SK-N-MC (cell line): ENCODE data around the gene AIPL1.

Source experiments
- DNase-seq: peaks from one replicate; pipeline ENCODE4 v3.0.0-alpha.2; 2011; ENCODE audit warnings: low read depth, low spot score
- H3K27ac ChIP-seq: fragments of 200-600 bp; sonication (generic); 2 replicates; pipeline ENCODE4 v1.5.1; 2016; ENCODE audit warnings: mixed run types
- H3K36me3 ChIP-seq: fragments of 200-600 bp; sonication (generic); 2 replicates; pipeline ENCODE4 v1.6.1; 2017; ENCODE audit warnings: antibody characterized with exemption, low read length, mixed read lengths; ENCODE audit not compliant: insufficient read depth
- H3K4me3 ChIP-seq: fragments of 200-600 bp; sonication (generic); 2 replicates; pipeline ENCODE4 v1.5.1; 2016
- H3K9ac ChIP-seq: fragments of 200-600 bp; sonication (generic); 2 replicates; pipeline ENCODE4 v1.8.0; 2017; ENCODE audit warnings: mixed run types, mixed read lengths; ENCODE audit not compliant: insufficient read length
- H3K9me3 ChIP-seq: fragments of 200-600 bp; sonication (generic); 2 replicates; pipeline ENCODE4 v1.6.1; 2017; ENCODE audit warnings: low read depth, mild to moderate bottlenecking, antibody characterized with exemption, low read length, moderate library complexity, mixed read lengths
- EZH2 ChIP-seq: fragments of 200-600 bp; sonication (generic); IDR thresholded peaks from one replicate; pipeline ENCODE4 v1.6.1; 2017; ENCODE audit warnings: antibody characterized with exemption
- FOXP2 ChIP-seq: optimal IDR thresholded peaks from 2 replicates; pipeline ENCODE3; 2011; ENCODE audit warnings: mild to moderate bottlenecking, moderate library complexity; ENCODE audit not compliant: insufficient read depth; ENCODE audit errors: extremely low read length, control extremely low read depth
- POLR2AphosphoS5 ChIP-seq: IDR thresholded peaks from 2 replicates; pipeline ENCODE4 v1.6.1; 2012; ENCODE audit warnings: mild to moderate bottlenecking, low read depth, low read length, borderline replicate concordance

AIPL1 gene

GRCh38 chr17:6476076-6476809, 41.3 kb upstream of the AIPL1 start:
- Histone ChIP-seq H3K36me3 (no peaks in the 10 kb centered on the region), H3K4me3 (no peak overlapping the region), H3K9ac (no peak overlapping the region), H3K9me3 (no peaks in the 10 kb centered on the region), H3K27ac (no peak overlapping the region)
- no peak for DNase-seq
- TF ChIP-seq FOXP2: no peak

GRCh38 chr17:6475411-6475810, 40.5 kb upstream of the AIPL1 start:
- no peak for DNase-seq
- Histone ChIP-seq H3K9me3 (no peaks in the 10 kb centered on the region), H3K36me3 (no peaks in the 10 kb centered on the region), H3K9ac (no peak overlapping the region), H3K27ac (no peak overlapping the region), H3K4me3 (no peak overlapping the region)
- TF ChIP-seq FOXP2 (no peak), POLR2AphosphoS5 (no peak), EZH2 (no peak)

DNA sequence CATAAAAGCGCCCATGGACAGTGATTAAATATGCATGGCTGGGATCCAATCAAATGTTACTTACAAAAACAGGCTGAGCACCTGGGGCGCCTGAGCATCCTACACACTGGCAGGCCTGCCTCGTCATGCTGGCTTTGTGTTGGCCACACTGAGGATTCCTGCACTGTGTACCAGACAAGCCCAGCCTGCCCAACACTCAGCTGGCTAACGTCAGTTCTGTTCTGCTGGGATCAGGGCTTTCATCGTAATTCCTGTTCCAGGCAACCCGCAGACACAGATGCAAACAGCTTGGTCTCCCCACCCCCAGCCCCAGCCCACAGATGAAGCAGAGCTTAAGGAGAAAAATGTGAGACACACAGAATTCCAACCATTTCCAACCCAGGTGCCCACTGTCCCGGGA, 40.0 kb upstream of the AIPL1 start:
- H3K36me3 ChIP-seq: no peaks in the 10 kb centered on the region
- TF ChIP-seq POLR2AphosphoS5 (no peak), FOXP2 (no peak), EZH2 (no peak)
- no peaks in the 10 kb centered on the region for H3K9me3 ChIP-seq
- DNase-seq: no peak
- no peak overlapping the region for H3K9ac ChIP-seq
- H3K4me3 ChIP-seq: no peak overlapping the region
- no peak overlapping the region for H3K27ac ChIP-seq

DNA sequence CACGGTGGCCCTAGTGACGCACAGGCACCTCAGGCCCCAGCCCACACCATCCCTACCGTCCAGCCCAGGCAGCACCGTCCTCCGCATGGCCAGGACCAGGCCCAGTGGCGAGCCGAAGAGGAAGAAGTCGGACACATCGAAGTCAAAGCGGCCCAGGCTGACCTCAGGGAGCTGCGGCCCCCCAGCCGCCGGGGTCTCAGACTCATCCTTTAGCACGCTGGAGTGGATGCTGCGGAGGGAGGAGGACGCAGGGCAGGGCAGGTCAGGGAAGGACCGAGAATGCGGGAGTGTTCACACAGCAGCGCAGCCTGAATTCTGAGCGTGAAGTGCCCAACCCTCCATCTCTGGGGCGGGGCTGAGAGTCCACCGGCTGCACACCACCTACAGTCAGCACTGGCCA, 39.5 kb upstream of the AIPL1 start:
- H3K36me3 ChIP-seq: no peaks in the 10 kb centered on the region
- TF ChIP-seq POLR2AphosphoS5 (no peak), FOXP2 (no peak)
- H3K4me3 ChIP-seq: no peak overlapping the region
- no peak overlapping the region for H3K27ac ChIP-seq
- no peaks in the 10 kb centered on the region for H3K9me3 ChIP-seq
- DNase-seq: no peak
- no peak overlapping the region for H3K9ac ChIP-seq

GRCh38 chr17:6473128-6473767, 38.3 kb upstream of the AIPL1 start:
- H3K9me3 ChIP-seq: no peaks in the 10 kb centered on the region
- no peak overlapping the region for H3K27ac ChIP-seq
- DNase-seq: no peak
- no peak for TF ChIP-seq FOXP2
- TF ChIP-seq EZH2: no peak
- TF ChIP-seq POLR2AphosphoS5: no peak
- H3K36me3 ChIP-seq: no peaks in the 10 kb centered on the region
- H3K9ac ChIP-seq: no peak overlapping the region
- H3K4me3 ChIP-seq: no peak overlapping the region

DNA sequence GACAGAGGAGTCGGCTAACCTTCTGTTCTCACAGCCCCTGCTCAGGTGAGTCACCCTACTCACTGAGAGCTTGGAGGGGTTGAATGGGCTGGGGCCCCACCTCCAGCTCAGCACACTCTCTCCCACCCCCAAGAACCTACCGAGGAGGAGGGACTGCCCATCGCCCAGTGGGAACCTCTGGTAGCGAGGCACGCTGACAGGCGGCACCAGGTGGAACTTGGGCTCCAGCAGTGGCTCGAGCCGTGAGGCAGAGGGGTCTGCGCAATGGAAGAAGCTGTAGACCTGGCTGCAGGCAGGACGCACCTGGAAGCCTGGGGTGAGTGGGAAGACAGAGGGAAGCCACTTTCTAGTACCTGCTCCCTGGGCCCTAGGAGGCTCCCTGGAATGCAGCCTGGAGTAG, 37.6 kb upstream of the AIPL1 start:
- DNase-seq: no peak
- no peak overlapping the region for H3K9ac ChIP-seq
- H3K27ac ChIP-seq: no peak overlapping the region

DNA sequence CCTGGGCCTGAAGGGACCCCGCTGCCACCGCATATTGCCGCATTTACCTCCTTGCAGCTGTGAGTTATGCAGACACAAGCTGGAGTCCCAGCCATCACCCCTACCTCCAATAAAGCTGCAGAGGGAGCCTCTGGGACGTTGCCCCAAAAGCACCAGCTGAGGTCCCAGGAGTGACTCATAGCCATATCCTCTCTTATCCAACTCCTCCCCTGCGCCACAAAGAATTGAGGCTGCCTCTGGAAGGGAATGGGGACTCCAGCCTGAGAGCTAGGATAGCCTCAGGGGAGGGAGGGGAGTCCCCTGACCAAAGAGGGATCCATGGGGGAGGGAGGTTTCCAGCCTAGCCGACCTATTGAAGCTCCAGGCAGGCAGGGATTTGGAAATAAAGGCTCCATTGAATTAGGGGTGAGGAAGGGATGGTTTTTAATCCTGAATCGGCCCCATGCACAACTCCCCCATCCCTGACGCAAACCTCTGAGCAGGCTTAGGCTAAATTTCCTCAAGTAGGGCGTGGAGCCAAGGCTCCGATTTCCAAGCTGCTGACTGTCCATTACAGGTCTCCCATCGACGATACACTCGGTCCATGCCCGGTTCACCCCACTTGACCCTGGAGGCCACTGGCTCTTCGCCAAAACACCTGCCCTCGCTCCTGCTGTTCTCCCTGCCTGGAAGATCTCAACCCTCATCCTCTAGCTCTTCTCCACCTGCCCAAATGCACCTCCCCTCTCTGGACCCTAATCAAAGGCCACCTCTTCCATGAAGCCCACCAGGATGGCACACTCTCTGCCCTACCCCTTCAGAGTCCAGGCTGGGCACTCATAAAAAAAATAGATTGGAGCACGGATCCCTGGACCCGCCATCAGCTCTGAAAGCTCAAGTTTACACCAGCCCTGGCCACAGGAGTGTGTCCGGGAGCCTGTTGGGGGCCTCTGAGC, 36.9 kb upstream of the AIPL1 start:
- TF ChIP-seq POLR2AphosphoS5: no peak
- TF ChIP-seq EZH2: no peak
- no peak for TF ChIP-seq FOXP2
- H3K9ac ChIP-seq: no peak overlapping the region
- H3K36me3 ChIP-seq: no peaks in the 10 kb centered on the region
- no peak for DNase-seq
- no peak overlapping the region for H3K27ac ChIP-seq
- H3K4me3 ChIP-seq: no peak overlapping the region
- H3K9me3 ChIP-seq: no peaks in the 10 kb centered on the region

More for the DNA sequence above, 37.6 kb upstream of the AIPL1 start:
- no peaks in the 10 kb centered on the region for H3K36me3 ChIP-seq
- H3K9me3 ChIP-seq: no peaks in the 10 kb centered on the region
- TF ChIP-seq POLR2AphosphoS5 (no peak), FOXP2 (no peak), EZH2 (no peak)
- H3K4me3 ChIP-seq: no peak overlapping the region

- TF ChIP-seq EZH2 (no peak), FOXP2 (no peak), POLR2AphosphoS5 (no peak)
- Histone ChIP-seq H3K4me3 (no peak overlapping the region), H3K9me3 (no peaks in the 10 kb centered on the region), H3K36me3 (no peaks in the 10 kb centered on the region), H3K9ac (no peak overlapping the region), H3K27ac (no peak overlapping the region)
- DNase-seq: no peak
These were observed 36.0 kb upstream of the AIPL1 start for GRCh38 chr17:6470751-6471521.
